Stimulated activated effector memory CD8-positive, alpha-beta T cell treated with anti-CD3 and anti-CD28 coated beads, Interleukin-12 subunit alpha, Interleukin-12 subunit beta, amount 100 ng/mL, for 72 hours (primary cell): ENCODE results near the gene CD70.
"Not testable (repeated sequence)": the region's sequence is repeated elsewhere in the genome, so short reads cannot be mapped to it uniquely, and the experiment has no call there.

Source experiments
- ATAC-seq: fragments of 150-1000 bp; cut with Tn5 transposase; 2 replicates; pipeline ENCODE4 v1.10.0; 2021
- DNase-seq, 2 donors: peaks; one replicate each; pipeline ENCODE4 v3.0.0; 2021 to 2022; ENCODE audit warnings: low spot score in 2 of 2
- H3K27ac Mint-ChIP-seq: one replicate; pipeline ENCODE4 v1.8.0; 2022; ENCODE audit warnings: mild to moderate bottlenecking, mixed read lengths
- H3K36me3 Mint-ChIP-seq: one replicate; pipeline ENCODE4 v1.8.0; 2022; ENCODE audit warnings: mild to moderate bottlenecking, mixed read lengths
- H3K4me1 Mint-ChIP-seq: one replicate; pipeline ENCODE4 v1.8.0; 2022; ENCODE audit warnings: mixed read lengths
- H3K4me3 Mint-ChIP-seq: one replicate; pipeline ENCODE4 v1.8.0; 2022; ENCODE audit warnings: mild to moderate bottlenecking, mixed read lengths
- H3K9me3 Mint-ChIP-seq: one replicate; pipeline ENCODE4 v1.8.0; 2022; ENCODE audit warnings: mixed read lengths

The CD70 gene

DNA sequence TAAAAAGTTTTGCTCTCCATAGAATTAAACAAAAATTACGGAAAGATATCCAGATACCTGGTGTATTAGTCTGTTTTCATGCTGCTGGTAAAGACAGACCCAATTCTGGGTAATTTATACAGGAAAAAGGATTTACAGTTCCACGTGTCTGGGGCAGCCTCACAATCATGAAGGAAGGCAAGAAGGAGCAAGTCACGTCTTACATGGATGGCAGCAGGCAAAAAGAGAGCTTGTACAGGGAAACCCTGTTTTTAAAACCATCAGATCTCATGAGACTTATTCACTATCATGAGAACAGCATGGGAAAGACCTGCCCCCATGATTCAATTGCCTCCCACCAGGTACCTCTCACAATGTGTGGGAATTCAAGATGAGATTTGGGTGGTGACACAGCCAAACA lies 24.2 kb downstream of the CD70 start:
- not testable (repeated sequence) for H3K4me1 Mint-ChIP-seq, DNase-seq, H3K36me3 Mint-ChIP-seq, H3K27ac Mint-ChIP-seq, ATAC-seq, H3K4me3 Mint-ChIP-seq
- H3K9me3 Mint-ChIP-seq = peaks cover 11% of the 10 kb centered on the region

DNA sequence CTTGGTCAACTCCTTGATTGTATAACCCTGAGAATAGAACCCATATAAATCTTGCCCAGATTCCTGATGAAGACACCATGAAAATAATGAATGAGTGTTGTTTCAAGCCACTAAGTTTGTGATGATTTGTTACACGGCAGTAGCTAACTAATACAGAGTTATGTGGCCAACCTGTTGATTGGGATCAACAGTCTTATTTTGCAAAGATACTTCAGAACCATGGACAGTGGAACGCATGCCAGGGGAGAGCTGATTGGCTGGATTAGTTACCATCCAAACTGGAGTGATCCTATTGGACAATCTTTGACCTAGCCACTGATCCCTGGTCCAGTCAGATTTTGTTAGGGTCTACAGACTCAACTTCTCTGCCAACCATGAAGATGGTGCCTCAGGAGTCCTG lies 26.6 kb downstream of the CD70 start:
- no peak overlapping the region for H3K4me3 Mint-ChIP-seq
- ATAC-seq (no peak), DNase-seq (no peak)
- H3K27ac Mint-ChIP-seq = peak overlapping the region; percentile 58
- H3K9me3 Mint-ChIP-seq = peaks cover 6% of the 10 kb centered on the region
- no peaks in the 10 kb centered on the region for H3K36me3 Mint-ChIP-seq
- no peaks in the 10 kb centered on the region for H3K4me1 Mint-ChIP-seq

- H3K27ac Mint-ChIP-seq, H3K9me3 Mint-ChIP-seq, ATAC-seq, H3K4me1 Mint-ChIP-seq, DNase-seq, H3K4me3 Mint-ChIP-seq, H3K36me3 Mint-ChIP-seq: not testable (repeated sequence)
These were observed 28.5 kb downstream of the CD70 start for GRCh38 chr19:6562437-6562836.

GRCh38 chr19:6556480-6557195 lies 34.3 kb downstream of the CD70 start:
- peaks cover 10% of the 10 kb centered on the region for H3K4me1 Mint-ChIP-seq
- ATAC-seq = peak; percentile 5
- no peaks in the 10 kb centered on the region for H3K9me3 Mint-ChIP-seq
- H3K36me3 Mint-ChIP-seq = no peaks in the 10 kb centered on the region
- DNase-seq = no peak
- H3K4me3 Mint-ChIP-seq = no peak overlapping the region
- H3K27ac Mint-ChIP-seq = no peak overlapping the region

GRCh38 chr19:6556043-6556449 lies 34.9 kb downstream of the CD70 start:
- H3K27ac Mint-ChIP-seq = no peak overlapping the region
- no peak for ATAC-seq
- H3K36me3 Mint-ChIP-seq = no peaks in the 10 kb centered on the region
- H3K4me3 Mint-ChIP-seq = no peak overlapping the region
- no peaks in the 10 kb centered on the region for H3K9me3 Mint-ChIP-seq
- peaks cover 10% of the 10 kb centered on the region for H3K4me1 Mint-ChIP-seq
- DNase-seq = no peak

DNA sequence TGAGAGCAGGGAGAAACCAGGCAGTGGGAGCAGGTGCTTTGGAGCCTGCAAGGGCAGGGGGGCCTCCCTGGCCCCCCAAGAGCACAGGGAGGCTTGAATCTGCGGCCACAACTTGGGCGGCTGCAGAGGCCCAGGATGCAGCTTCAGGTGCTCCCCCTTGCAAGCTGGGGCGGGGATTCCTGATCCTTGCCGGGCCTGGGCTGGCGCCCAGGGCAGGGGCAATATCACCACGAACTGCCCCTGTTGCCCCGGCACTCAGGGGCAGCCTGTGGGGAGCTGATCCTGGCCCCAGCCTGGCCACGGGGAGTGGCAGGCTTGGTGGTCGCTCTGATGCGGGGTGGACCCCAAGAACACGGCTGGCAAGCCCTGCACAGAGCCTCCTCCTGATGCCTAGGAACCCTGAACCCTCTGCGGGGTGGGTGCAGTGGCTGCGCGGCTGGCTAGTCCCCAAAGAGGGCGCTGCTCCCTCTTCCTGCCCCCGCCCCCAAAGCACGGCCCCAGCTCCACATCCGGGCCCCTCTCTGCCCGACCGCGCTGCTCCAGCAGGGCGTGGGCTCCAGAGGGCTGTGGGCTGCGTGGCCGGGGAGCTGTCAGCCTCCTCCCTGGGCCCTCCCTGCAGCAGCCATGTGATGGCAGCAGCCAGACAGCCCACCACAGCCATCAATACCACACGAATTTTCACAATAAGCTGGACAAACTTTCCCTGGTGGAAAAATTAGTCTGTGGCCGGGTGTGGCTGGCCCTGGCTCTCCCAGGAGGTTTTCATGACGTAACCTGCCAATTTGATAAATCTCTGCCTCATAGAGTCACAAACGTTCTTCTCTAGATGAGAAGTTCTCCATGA lies 39.1 kb downstream of the CD70 start:
- Mint-ChIP-seq H3K4me3 (peak overlapping the region; percentile 31), H3K36me3 (no peaks in the 10 kb centered on the region), H3K27ac (no peak overlapping the region), H3K4me1 (peaks cover 16% of the 10 kb centered on the region), H3K9me3 (no peaks in the 10 kb centered on the region)
- DNase-seq = peak; percentile 53 to 76
- peak; percentile 98 for ATAC-seq

DNA sequence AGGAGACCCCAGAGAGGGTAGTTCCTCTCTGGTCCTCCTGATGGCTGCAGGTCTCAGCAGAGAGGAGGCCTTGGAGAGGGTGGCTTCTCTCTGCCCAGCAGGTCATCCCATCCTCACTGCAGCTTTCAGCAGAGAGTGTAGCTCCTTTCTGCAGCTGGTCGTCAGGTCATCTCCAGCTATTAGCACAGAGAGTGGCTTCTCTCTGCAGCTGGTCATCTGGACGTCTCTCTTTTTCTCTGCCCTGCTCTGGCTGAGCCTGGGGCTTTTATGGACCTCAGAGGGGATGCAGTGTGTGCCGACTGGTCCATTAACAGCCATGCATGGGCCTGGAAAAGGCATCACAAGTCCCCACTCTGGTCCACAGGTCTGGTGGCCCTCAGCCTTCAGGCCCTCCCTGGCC lies 39.9 kb downstream of the CD70 start:
- Mint-ChIP-seq H3K4me1 (peaks cover 18% of the 10 kb centered on the region), H3K36me3 (no peaks in the 10 kb centered on the region), H3K9me3 (no peaks in the 10 kb centered on the region), H3K27ac (no peak overlapping the region), H3K4me3 (no peak overlapping the region)
- ATAC-seq (no peak), DNase-seq (no peak)

- H3K9me3 Mint-ChIP-seq, H3K4me3 Mint-ChIP-seq, H3K36me3 Mint-ChIP-seq, ATAC-seq, H3K27ac Mint-ChIP-seq, DNase-seq: not testable (repeated sequence)
- H3K4me1 Mint-ChIP-seq = peaks cover 18% of the 10 kb centered on the region
These were observed 40.3 kb downstream of the CD70 start for GRCh38 chr19:6550679-6551078.

DNA sequence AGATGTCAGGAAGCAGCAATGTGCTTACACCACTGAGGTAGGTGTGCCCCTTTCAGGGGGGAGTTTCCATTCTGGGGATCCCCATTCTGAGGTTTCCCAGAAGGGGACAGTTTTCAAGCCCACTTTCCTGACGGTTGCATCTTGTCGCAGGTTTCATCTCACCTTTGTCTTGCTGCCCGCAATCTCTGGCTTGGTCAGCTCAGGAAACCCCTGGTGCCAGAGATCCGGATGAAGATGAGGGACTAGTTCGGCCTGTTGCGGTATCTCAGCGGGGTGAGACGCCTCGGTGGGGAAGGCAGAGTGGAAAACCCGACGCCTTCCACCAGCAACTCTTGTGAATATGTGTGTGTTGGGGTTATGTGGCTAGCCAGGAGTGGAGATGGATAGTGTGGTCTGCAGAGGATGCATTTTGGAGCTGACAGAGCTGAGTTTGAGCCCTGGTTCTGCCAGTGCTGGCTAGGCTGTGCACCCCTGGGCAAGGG lies 47.0 kb downstream of the CD70 start:
- Mint-ChIP-seq H3K36me3 (peaks cover 6% of the 10 kb centered on the region), H3K4me1 (peaks cover 17% of the 10 kb centered on the region), H3K9me3 (no peaks in the 10 kb centered on the region), H3K4me3 (peak overlapping the region; percentile 22), H3K27ac (peak overlapping the region; percentile 43)
- peak; percentile 51 for ATAC-seq
- DNase-seq = peak in 1 of 2 donors; percentile 61

DNA sequence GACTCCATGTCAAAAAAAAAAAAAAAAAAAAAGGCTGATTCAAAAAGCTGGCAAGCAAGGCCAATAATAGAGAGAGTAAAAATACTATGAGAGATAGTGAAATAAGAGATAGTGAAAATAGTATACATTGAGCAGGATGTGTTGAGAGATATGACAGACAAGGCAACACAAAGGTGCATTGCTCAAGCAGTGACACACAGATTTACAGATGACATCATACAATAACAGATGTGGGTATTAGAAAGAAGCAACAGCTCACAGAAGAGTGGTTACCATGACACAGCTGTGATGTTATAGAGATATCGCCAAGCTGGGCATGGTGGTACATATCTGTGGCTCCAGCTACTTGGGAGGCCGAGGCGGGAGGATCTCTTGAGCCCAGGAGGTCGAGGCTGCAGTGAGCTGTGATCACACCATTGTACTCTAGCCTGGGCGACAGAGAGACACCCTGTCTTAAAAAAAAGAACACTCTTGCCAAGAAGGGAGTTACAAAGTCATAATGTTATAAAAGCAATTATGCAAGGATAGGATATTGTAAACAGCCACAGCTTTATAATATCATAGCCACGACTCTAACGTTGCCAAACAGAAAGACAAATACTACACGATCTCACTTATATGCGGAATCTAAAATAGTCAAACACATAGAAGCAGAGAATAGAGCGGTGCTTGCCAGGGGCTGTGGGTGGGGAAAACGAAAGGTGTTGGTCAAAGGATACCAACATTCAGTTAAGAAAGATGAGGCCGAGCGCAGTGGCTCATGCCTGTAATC lies 49.8 kb downstream of the CD70 start:
- Mint-ChIP-seq H3K36me3 (peaks cover 17% of the 10 kb centered on the region), H3K4me3 (no peak overlapping the region), H3K27ac (peak overlapping the region; percentile 36), H3K9me3 (no peaks in the 10 kb centered on the region), H3K4me1 (peaks cover 21% of the 10 kb centered on the region)
- no peak for DNase-seq
- ATAC-seq = peak; percentile 27

- H3K4me1 Mint-ChIP-seq = peaks cover 31% of the 10 kb centered on the region
- no peaks in the 10 kb centered on the region for H3K9me3 Mint-ChIP-seq
- no peak for ATAC-seq
- DNase-seq = no peak
- no peak overlapping the region for H3K27ac Mint-ChIP-seq
- no peak overlapping the region for H3K4me3 Mint-ChIP-seq
- H3K36me3 Mint-ChIP-seq = peaks cover 33% of the 10 kb centered on the region
These were observed 51.4 kb downstream of the CD70 start for GRCh38 chr19:6539514-6539913.
